Measurements from ENCODE around the gene BNC2.

BNC2 gene

GRCh38 chr9:16653491-16654399, 216.7 kb downstream of the BNC2 start:
- no peak for DNase-seq (ENCODE audit: extremely low read depth, low read depth)
- no peak for TF ChIP-seq CTCF (IDR thresholded peaks at IDR 0.05; ENCODE audit: low read depth, low read length)

GRCh38 chr9:16652582-16652981, 217.9 kb downstream of the BNC2 start:
- DNase-seq (ENCODE audit: extremely low read depth, low read depth): no peak
- TF ChIP-seq CTCF (IDR thresholded peaks at IDR 0.05; ENCODE audit: low read depth, low read length): no peak

GRCh38 chr9:16651446-16651964, 219.0 kb downstream of the BNC2 start:
- TF ChIP-seq CTCF (IDR thresholded peaks at IDR 0.05; ENCODE audit: low read depth, low read length): no peak
- no peak for DNase-seq (ENCODE audit: extremely low read depth, low read depth)

- no peak for TF ChIP-seq CTCF (IDR thresholded peaks at IDR 0.05; ENCODE audit: low read depth, low read length)
- DNase-seq (ENCODE audit: extremely low read depth, low read depth): no peak
Observed at GRCh38 chr9:16645970-16646369, 224.5 kb downstream of the BNC2 start.

GRCh38 chr9:16642421-16643109, 227.9 kb downstream of the BNC2 start:
- DNase-seq (ENCODE audit: extremely low read depth, low read depth): no peak
- no peak for TF ChIP-seq CTCF (IDR thresholded peaks at IDR 0.05; ENCODE audit: low read depth, low read length)

GRCh38 chr9:16640649-16641048, 229.8 kb downstream of the BNC2 start:
- TF ChIP-seq CTCF (IDR thresholded peaks at IDR 0.05; ENCODE audit: low read depth, low read length): peak; percentile 6; the same call in 1 of the 2 replicates
- no peak for DNase-seq (ENCODE audit: extremely low read depth, low read depth)

- no peak for DNase-seq (ENCODE audit: extremely low read depth, low read depth)
- no peak for TF ChIP-seq CTCF (IDR thresholded peaks at IDR 0.05; ENCODE audit: low read depth, low read length)
Observed at GRCh38 chr9:16639644-16640043, 230.8 kb downstream of the BNC2 start.
